NB4 (cell line): Measurements from ENCODE around the gene MPPED1.

Source experiments
- DNase-seq: peaks from one replicate; pipeline ENCODE4 v3.0.0; 2010; ENCODE audit warnings: low read depth
- H3K4me3 ChIP-seq: one replicate; pipeline ENCODE4 v1.5.1; 2011; ENCODE audit warnings: mild to moderate bottlenecking, low read depth, low read length, moderate library complexity
- MYC ChIP-seq: IDR thresholded peaks from 2 replicates; pipeline ENCODE4 v1.6.1; 2011; ENCODE audit warnings: low read depth, low read length
- POLR2A ChIP-seq: IDR thresholded peaks from 2 replicates; pipeline ENCODE4 v1.6.1; 2011; ENCODE audit warnings: mild to moderate bottlenecking; ENCODE audit not compliant: insufficient read length; ENCODE audit errors: extremely low read depth
- TF ChIP-seq, protein P1 (sequence below): IDR thresholded peaks from one replicate; pipeline ENCODE4 v1.5.1; 2012; ENCODE audit warnings: low read depth, low read length
- TF ChIP-seq, protein P2 (sequence below): IDR thresholded peaks from 2 replicates; pipeline ENCODE4 v1.6.1; 2011; ENCODE audit warnings: low read depth, low read length

The MPPED1 gene

DNA sequence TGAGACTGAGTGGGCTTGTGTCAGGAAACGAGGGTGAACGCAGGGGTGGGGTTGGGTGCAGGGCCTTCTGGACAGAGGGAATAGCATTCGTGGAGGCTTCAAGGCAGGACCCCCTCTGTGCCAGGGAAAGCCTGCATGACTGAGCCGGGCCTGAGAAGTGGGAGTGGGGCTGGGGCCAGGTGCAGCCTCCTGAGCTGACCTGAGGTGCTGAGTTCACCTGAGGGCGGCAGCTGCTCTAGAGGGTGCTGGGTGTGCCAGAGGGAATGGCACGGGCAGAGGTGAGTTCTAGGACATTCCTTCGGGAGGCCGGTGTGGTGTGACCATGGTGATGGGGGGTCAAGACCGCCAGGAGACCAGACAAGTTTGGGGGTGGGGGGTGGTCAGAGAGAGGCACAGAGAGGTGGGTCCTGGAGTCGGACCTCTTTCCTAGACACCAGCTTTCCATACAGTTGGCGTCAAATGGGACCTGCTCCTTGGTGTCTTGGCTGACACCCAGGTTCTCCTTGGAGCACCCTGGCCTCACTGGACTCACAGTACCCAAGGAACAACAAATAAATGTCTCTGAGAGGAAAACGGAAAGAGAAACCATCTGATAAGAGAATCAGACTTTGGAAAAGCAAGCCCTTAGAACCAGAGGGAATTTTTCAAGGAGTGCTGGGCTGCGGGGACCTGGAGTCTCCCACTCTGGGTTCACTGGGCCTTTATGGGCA is 7.7 kb downstream of the MPPED1 start:
- no peak overlapping the region for H3K4me3 ChIP-seq
- DNase-seq: no peak
- TF ChIP-seq, protein P1, sequence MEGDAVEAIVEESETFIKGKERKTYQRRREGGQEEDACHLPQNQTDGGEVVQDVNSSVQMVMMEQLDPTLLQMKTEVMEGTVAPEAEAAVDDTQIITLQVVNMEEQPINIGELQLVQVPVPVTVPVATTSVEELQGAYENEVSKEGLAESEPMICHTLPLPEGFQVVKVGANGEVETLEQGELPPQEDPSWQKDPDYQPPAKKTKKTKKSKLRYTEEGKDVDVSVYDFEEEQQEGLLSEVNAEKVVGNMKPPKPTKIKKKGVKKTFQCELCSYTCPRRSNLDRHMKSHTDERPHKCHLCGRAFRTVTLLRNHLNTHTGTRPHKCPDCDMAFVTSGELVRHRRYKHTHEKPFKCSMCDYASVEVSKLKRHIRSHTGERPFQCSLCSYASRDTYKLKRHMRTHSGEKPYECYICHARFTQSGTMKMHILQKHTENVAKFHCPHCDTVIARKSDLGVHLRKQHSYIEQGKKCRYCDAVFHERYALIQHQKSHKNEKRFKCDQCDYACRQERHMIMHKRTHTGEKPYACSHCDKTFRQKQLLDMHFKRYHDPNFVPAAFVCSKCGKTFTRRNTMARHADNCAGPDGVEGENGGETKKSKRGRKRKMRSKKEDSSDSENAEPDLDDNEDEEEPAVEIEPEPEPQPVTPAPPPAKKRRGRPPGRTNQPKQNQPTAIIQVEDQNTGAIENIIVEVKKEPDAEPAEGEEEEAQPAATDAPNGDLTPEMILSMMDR: no peak
- TF ChIP-seq, protein P2, sequence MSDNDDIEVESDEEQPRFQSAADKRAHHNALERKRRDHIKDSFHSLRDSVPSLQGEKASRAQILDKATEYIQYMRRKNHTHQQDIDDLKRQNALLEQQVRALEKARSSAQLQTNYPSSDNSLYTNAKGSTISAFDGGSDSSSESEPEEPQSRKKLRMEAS: no peak
- TF ChIP-seq POLR2A: no peak
- no peak for TF ChIP-seq MYC

DNA sequence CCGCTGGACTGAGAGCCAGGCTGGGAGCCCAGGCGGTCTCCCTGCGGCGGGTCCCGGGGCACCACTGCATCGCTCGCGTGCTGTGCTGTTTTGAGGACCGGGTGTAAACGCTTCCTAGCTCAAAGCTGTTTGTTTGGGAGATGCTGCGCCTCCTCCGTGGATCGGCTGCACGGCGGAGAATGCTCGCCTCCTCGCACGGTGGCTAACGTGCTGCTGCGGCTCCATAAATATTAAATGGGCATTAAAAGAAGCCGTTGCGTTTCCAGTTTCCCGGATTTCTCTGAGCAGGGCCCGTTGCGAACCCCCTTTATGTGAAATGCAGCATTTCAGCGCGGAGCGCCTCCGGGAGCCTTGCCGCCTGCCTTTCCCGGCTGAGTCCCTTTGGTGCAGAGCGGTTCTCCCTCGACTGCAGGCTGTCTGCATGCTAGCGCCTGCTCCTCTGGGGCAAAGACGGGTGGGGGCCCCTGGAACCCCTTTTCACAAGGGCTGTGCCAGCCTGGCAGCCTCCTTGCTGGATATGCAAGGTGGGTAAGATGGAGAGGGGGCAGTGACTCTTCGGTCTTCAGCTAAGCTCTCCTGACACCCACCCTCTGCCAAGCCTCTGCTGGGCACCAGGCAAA is 9.3 kb downstream of the MPPED1 start:
- DNase-seq: no peak
- TF ChIP-seq, protein P2: no peak
- TF ChIP-seq, protein P1: no peak
- no peak for TF ChIP-seq POLR2A
- no peak overlapping the region for H3K4me3 ChIP-seq

- H3K4me3 ChIP-seq: no peak overlapping the region
- DNase-seq: no peak
- TF ChIP-seq, protein P2: no peak
- TF ChIP-seq POLR2A (no peak), MYC (no peak)
- TF ChIP-seq, protein P1: no peak
Observed at GRCh38 chr22:43421914-43422615, 10.3 kb downstream of the MPPED1 start.

DNA sequence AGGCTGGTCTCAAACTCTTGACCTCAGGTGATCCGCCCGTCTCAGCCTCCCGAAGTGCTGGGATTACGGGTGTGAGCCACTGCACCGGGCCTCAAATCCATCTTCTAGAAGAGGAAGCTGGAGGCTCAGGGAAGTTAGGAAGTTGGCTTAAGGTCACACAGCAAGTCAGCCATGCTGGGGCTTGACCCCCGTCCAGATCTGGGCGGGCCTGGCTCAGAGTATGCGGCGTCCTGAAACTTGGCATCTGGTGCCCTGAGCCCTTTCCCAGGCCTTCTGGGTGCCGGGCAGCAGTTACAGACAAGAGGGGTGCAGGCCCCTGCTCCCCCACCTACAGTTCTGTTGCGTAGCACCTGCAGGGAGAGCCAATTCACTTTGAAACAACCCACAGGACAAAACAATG is 11.2 kb downstream of the MPPED1 start:
- DNase-seq: no peak

DNA sequence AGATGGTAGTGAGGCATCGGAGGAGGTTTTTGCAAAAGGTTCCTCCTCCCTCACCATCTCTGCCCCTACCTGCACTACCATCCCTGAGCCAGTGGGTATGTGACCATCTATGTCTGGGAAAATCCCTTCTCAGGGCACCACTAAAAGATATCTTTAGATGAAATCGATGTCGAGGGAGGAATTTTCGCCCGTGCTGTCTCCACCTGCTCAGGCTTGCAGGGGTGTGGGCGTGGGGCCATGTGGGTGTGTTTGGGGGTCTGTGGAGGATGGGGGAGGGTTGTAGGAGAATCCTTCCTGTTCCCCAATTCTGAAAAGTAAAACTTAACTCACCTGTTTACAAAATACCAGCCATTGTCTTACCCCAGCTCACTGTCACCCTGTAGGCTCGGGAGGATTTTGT is 12.4 kb downstream of the MPPED1 start:
- no peak overlapping the region for H3K4me3 ChIP-seq
- no peak for DNase-seq
- TF ChIP-seq, protein P2: no peak
- TF ChIP-seq, protein P1: no peak
- TF ChIP-seq POLR2A (no peak), MYC (no peak)

More for the DNA sequence above, 11.2 kb downstream of the MPPED1 start:
- no peak overlapping the region for H3K4me3 ChIP-seq
- TF ChIP-seq, protein P2: no peak
- TF ChIP-seq MYC: no peak
- TF ChIP-seq POLR2A: no peak
- TF ChIP-seq, protein P1: no peak
